ENCODE data around the gene LAMC2. TPM values are rescaled to one million over a fixed set of nuclear protein-coding genes. Genes with fewer than 3 reads are reported as not detected.

Gene LAMC2
- total and polyA plus RNA-seq, 3 donors from 2014 or later = 1.9 to 8.5 (median 3.4) TPM

DNA sequence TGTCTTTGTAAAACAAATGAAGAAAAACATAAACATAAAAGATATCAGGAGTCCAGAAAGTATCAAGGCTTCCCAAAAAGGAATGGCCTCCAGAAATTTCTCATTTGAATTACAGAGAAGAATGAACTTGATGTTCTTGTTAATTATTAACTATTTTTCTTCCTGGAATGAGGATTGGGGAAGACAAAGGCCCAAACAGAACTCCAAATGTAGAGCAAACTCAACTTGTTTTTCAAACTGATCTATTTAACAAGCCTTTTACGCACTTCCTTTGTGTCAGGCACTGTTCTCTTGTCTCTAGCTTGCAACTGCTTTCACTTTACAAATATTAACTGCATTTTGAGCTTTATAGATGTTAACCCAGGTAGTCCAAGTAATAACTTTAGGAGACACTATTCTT, 45.5 kb downstream of the LAMC2 start:
- no peak for DNase-seq
- intact Hi-C loops (cut with DNase I; ENCODE audit: low total_unique reads) = no loop called here
- no peaks in the 10 kb centered on the region for H3K27me3 ChIP-seq
- WGBS, 2 donors = 85 to 88% methylated on average over 1 of the region's 1 CpG
- no peak overlapping the region for H3K27ac ChIP-seq
- no peaks in the 10 kb centered on the region for H3K36me3 ChIP-seq (ENCODE audit: low read depth, missing control alignments)
- peaks cover 4% of the 10 kb centered on the region for H3K4me1 ChIP-seq
- no peak overlapping the region for H3K4me3 ChIP-seq
- H3K9me3 ChIP-seq = no peaks in the 10 kb centered on the region
- TF ChIP-seq, protein P1, sequence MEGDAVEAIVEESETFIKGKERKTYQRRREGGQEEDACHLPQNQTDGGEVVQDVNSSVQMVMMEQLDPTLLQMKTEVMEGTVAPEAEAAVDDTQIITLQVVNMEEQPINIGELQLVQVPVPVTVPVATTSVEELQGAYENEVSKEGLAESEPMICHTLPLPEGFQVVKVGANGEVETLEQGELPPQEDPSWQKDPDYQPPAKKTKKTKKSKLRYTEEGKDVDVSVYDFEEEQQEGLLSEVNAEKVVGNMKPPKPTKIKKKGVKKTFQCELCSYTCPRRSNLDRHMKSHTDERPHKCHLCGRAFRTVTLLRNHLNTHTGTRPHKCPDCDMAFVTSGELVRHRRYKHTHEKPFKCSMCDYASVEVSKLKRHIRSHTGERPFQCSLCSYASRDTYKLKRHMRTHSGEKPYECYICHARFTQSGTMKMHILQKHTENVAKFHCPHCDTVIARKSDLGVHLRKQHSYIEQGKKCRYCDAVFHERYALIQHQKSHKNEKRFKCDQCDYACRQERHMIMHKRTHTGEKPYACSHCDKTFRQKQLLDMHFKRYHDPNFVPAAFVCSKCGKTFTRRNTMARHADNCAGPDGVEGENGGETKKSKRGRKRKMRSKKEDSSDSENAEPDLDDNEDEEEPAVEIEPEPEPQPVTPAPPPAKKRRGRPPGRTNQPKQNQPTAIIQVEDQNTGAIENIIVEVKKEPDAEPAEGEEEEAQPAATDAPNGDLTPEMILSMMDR (IDR thresholded peaks at IDR 0.05) = no peak
- TF ChIP-seq POLR2A (IDR thresholded peaks at IDR 0.05) = no peak

GRCh38 chr1:183233113-183233512, 47.0 kb downstream of the LAMC2 start:
- intact Hi-C loops (cut with DNase I; ENCODE audit: low total_unique reads) = no loop called here

DNA sequence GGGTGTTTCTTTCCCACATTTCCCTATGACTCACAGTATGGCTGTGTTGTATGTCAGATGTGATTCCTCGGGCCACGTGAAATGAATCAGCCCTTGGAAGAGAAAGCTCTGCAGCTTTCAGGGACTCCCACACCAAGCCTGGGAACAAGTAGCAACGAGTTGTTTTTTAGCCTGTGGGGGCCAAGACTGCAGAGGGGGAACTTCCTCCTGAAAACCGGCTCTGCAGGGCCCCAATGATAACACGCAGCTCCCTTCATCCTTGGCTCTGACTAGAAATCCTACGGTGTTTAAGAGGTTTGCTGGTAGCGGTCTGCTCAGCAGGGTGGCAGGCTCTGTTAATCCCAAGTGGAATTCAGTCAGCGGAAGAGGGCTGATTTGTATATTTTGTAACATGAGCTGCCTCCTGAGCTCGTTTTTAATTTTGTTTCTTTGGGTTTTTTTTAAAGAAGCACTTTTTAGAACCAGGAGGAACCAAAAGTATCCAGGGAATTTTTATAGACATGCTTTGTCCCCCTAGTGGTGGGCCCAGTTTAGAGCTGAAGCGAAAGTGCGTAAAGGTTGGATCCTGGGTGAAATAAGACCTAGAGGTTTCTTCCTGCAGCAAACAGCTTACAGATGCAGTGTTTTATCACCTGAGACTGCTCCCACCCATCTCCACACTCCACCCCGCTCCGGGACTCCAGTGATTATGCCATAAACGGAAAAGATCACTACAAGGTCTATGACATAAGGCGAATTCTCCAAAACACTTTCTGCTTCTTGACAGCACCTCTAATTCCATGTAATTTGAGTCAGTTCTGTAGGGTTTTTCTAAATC, 48.8 kb downstream of the LAMC2 start:
- 11% methylated on average over 14 to 15 of the region's 15 CpGs for WGBS, 2 donors
- peak overlapping the region; percentile 42 to 81 for H3K27ac ChIP-seq
- peaks cover 4% of the 10 kb centered on the region for H3K4me1 ChIP-seq
- no peaks in the 10 kb centered on the region for H3K9me3 ChIP-seq
- H3K4me3 ChIP-seq = peak overlapping the region; percentile 44 to 46
- DNase-seq = peak; percentile 73
- intact Hi-C loops (cut with DNase I; ENCODE audit: low total_unique reads) = no loop called here
- no peaks in the 10 kb centered on the region for H3K27me3 ChIP-seq
- TF ChIP-seq, protein P1 (IDR thresholded peaks at IDR 0.05) = peak; percentile 76 to 80 (median 77)
- TF ChIP-seq POLR2A (IDR thresholded peaks at IDR 0.05) = no peak
- H3K36me3 ChIP-seq (ENCODE audit: low read depth, missing control alignments) = no peaks in the 10 kb centered on the region

More at GRCh38 chr1:183233113-183233512, 47.0 kb downstream of the LAMC2 start:
- Histone ChIP-seq H3K27ac (no peak overlapping the region), H3K9me3 (no peaks in the 10 kb centered on the region), H3K4me3 (no peak overlapping the region), H3K4me1 (peaks cover 4% of the 10 kb centered on the region), H3K36me3 (ENCODE audit: low read depth, missing control alignments) (no peaks in the 10 kb centered on the region), H3K27me3 (no peaks in the 10 kb centered on the region)
- TF ChIP-seq, protein P1 (IDR thresholded peaks at IDR 0.05) = no peak
- no peak for TF ChIP-seq POLR2A (IDR thresholded peaks at IDR 0.05)
- no peak for DNase-seq

- no peak for TF ChIP-seq POLR2A (IDR thresholded peaks at IDR 0.05)
- TF ChIP-seq, protein P1 (IDR thresholded peaks at IDR 0.05) = no peak
- Histone ChIP-seq H3K36me3 (ENCODE audit: low read depth, missing control alignments) (no peaks in the 10 kb centered on the region), H3K4me1 (peaks cover 4% of the 10 kb centered on the region), H3K4me3 (peak overlapping the region; percentile 44 to 46), H3K27ac (peak overlapping the region; percentile 42 to 81), H3K9me3 (no peaks in the 10 kb centered on the region), H3K27me3 (no peaks in the 10 kb centered on the region)
- intact Hi-C loops (cut with DNase I; ENCODE audit: low total_unique reads) = no loop called here
- peak; percentile 87 for DNase-seq
- 57 to 69% methylated on average over 14 of the region's 14 CpGs for WGBS, 2 donors
Observed at GRCh38 chr1:183235503-183235902, 49.4 kb downstream of the LAMC2 start.

Data from testis (tissue), 3 donors.